A549 treated with GW870086 at 1 μM for 4 hours (cell line): ENCODE measurements around the gene TMEM164. TPM values are rescaled to one million over a fixed set of nuclear protein-coding genes. Genes with fewer than 3 reads are reported as not detected.

Experiments used
- total RNA-seq: library from RNA; stranded (reverse); fragments of 200-300 nt; extraction: Qiagen RNA extraction; gene quantifications from 5 replicates; pipeline ENCODE4 v1.2.3, GENCODE V29; 2022; ENCODE audit warnings: low read depth

Gene TMEM164
- 71.3 to 86.2 TPM (median 80.8 TPM) in 5 replicates for total RNA-seq

DNA sequence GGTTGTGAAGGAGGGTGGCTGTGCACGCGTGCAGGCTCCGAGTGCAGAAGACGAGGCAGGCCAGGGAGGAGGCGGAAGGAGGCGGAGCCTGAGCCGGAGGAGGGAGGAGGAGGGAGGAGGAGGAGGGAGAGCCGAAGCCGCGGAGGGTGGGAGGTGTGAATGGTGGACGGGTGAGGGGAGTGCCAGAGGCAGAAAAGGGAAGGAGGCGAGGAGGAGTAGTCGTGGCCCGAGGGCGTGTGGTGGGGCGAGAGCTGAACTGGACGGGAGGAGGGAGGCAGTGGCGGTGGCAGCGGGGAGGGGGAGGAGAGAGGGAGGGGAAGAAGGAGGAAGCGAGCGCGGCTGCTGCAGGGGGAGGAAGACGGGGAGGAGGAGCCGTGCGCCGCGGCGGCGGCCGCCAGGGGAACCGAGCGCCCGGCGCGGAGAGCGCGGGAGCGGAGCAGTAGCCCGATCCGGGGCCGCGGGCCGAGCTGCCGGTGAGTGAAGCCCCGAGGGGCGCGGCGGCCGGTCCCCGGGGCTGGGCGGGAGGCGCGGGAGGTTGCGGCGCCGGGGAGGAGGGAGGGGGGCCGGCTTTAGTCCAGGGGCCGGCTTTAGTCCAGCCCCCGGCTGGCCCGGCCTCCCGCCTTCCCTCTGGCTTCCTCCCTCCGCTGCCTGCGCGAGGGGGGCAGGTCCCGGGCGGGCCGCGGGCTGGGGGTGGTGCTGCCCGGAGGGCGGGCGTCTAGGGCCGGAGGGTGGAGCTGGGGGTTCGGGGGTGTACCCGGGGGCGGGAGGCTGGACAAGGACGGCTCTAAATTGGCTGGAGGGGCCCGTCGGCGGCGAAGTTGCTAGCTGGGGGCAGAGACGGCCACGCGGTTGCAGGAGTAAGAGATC, at the start of gene TMEM164:
TMEM164 (plus strand) TSS at position 815 of the 867 bp plus-strand sequence. CDS start 661 bp downstream, outside the sequence.

